Keratinocyte (primary cell): ENCODE measurements around the gene AZU1. TPM values are rescaled to one million over a fixed set of nuclear protein-coding genes. Genes with fewer than 3 reads are reported as not detected.
"Not testable (repeated sequence)": the region's sequence is repeated elsewhere in the genome, so short reads cannot be mapped to it uniquely, and the experiment has no call there.

Experiments
- DNase-seq: peaks from one replicate; pipeline ENCODE4 v3.0.0-alpha.2; 2011; ENCODE audit warnings: low read depth, missing footprints, low spot score
- FAIRE-seq: peaks from 2 replicates; lab custom pipeline; 2011; peaks lifted over from hg19 to GRCh38; lab: Jason Lieb, UNC
- H2AFZ ChIP-seq: 2 replicates; pipeline ENCODE4 v1.6.0; 2012; ENCODE audit warnings: low read length, control low read depth, inconsistent platforms; ENCODE audit not compliant: control insufficient read depth
- H3K27ac ChIP-seq: 2 replicates; pipeline ENCODE4 v1.5.1; 2011; ENCODE audit warnings: low read length; ENCODE audit not compliant: control insufficient read depth, insufficient read depth
- H3K27me3 ChIP-seq: 3 replicates; pipeline ENCODE4 v1.6.0; 2011; ENCODE audit warnings: low read length; ENCODE audit not compliant: control insufficient read depth, insufficient read depth; ENCODE audit errors: extremely low read depth
- H3K36me3 ChIP-seq, 2 experiments: 2 replicates in 1 of 2; 3 replicates in 1 of 2; pipeline ENCODE4 v1.5.1; 2011; ENCODE audit warnings: low read length in 2 of 2, mild to moderate bottlenecking in 1 of 2; ENCODE audit not compliant: control insufficient read depth in 2 of 2, insufficient read depth in 2 of 2; ENCODE audit errors: extremely low read depth in 1 of 2
- H3K4me1 ChIP-seq: 3 replicates; pipeline ENCODE4 v1.5.1; 2011; ENCODE audit warnings: low read length; ENCODE audit not compliant: control insufficient read depth, insufficient read depth; ENCODE audit errors: extremely low read depth
- H3K4me2 ChIP-seq: 3 replicates; pipeline ENCODE4 v1.6.0; 2011; ENCODE audit warnings: low read depth, low read length; ENCODE audit not compliant: control insufficient read depth, insufficient read depth; ENCODE audit errors: extremely low read depth
- H3K4me3 ChIP-seq, 3 experiments: fragments of 200-600 bp in 1 of 3; sonication (generic) in 1 of 3; 2 replicates in 2 of 3; 3 replicates in 1 of 3; pipeline ENCODE4 v1.5.1; 2011 to 2016; ENCODE audit warnings: low read length in 3 of 3, mild to moderate bottlenecking in 3 of 3, control low read depth in 2 of 3, inconsistent platforms in 1 of 3, low read depth in 1 of 3, mixed read lengths in 1 of 3, mixed run types in 1 of 3, moderate library complexity in 1 of 3; ENCODE audit not compliant: control insufficient read depth in 2 of 3, insufficient read depth in 2 of 3; ENCODE audit errors: extremely low read depth in 1 of 3
- H3K79me2 ChIP-seq: 2 replicates; pipeline ENCODE4 v1.6.0; 2012; ENCODE audit warnings: low read length; ENCODE audit not compliant: control insufficient read depth, insufficient read depth
- H3K9ac ChIP-seq: 3 replicates; pipeline ENCODE4 v1.6.0; 2011; ENCODE audit warnings: low read length; ENCODE audit not compliant: control insufficient read depth, insufficient read depth; ENCODE audit errors: extremely low read depth
- H3K9me1 ChIP-seq: 3 replicates; pipeline ENCODE4 v1.6.0; 2011; ENCODE audit warnings: low read length; ENCODE audit not compliant: control insufficient read depth, insufficient read depth; ENCODE audit errors: extremely low read depth
- H3K9me3 ChIP-seq: 2 replicates; pipeline ENCODE4 v1.5.1; 2012; ENCODE audit warnings: low read depth, low read length; ENCODE audit not compliant: control insufficient read depth
- H4K20me1 ChIP-seq: 3 replicates; pipeline ENCODE4 v1.6.0; 2011; ENCODE audit warnings: low read length; ENCODE audit not compliant: control insufficient read depth, insufficient read depth; ENCODE audit errors: extremely low read depth
- CTCF ChIP-seq, 3 experiments: IDR thresholded peaks in 1 of 3; conservative IDR thresholded peaks in 1 of 3; optimal IDR thresholded peaks in 1 of 3; 2 replicates in 2 of 3; 3 replicates in 1 of 3; pipeline versions ENCODE3 to v1.5.1; 2011; ENCODE audit warnings: low read length in 3 of 3, mild to moderate bottlenecking in 3 of 3, moderate library complexity in 2 of 3, control low read depth in 1 of 3, inconsistent platforms in 1 of 3; ENCODE audit not compliant: insufficient read depth in 2 of 3; ENCODE audit errors: extremely low read depth in 1 of 3
- EZH2 ChIP-seq: IDR thresholded peaks from one replicate; pipeline ENCODE4 v1.6.1; 2012; ENCODE audit warnings: inconsistent platforms, mild to moderate bottlenecking, low read length, moderate library complexity
- dilution Hi-C: fragments of 300-500 bp; cut with MboI; formaldehyde crosslinking; loops from one replicate; pipeline ENCODE4 v1.7.0; 2020; ENCODE audit warnings: low sequenced_read_pairs; ENCODE audit not compliant: extremely low pct_ligation_motif_present
- polyA plus RNA-seq, 5 experiments: library from polyadenylated mRNA; depleted of rRNA in 3 of 5; stranded (reverse) in 3 of 5; stranded (forward) in 1 of 5; unstranded in 1 of 5; fragments of >200 nt; gene quantifications; 1 replicate in 1 of 5; 2 replicates in 3 of 5; 3 replicates in 1 of 5; pipeline versions ENCODE4 v1.2.1 to v1.2.3, GENCODE V29; 2011 to 2012; ENCODE audit warnings: missing spikeins in 2 of 5, low read depth in 1 of 5, low replicate concordance in 1 of 5

AZU1 gene
- polyA plus RNA-seq, 1 donor (not counting 4 experiments of a cell fraction or from before 2014, with no cell fraction given): not detected

GRCh38 chr19:876780-877314, 49.2 kb downstream of the AZU1 start:
- H3K9me3 ChIP-seq: no peaks in the 10 kb centered on the region
- dilution Hi-C loops: no loop called here
- H3K9me1 ChIP-seq: no peaks in the 10 kb centered on the region
- peaks cover 10 to 26% of the 10 kb centered on the region in 2 experiments for H3K36me3 ChIP-seq
- no peaks in the 10 kb centered on the region for H3K79me2 ChIP-seq
- H2AFZ ChIP-seq: no peak overlapping the region
- no peak for TF ChIP-seq EZH2
- TF ChIP-seq CTCF (optimal IDR thresholded peaks at IDR 0.05 in 1 of 3, IDR thresholded peaks at IDR 0.05 in 1 of 3, conservative IDR thresholded peaks at IDR 0.05 in 1 of 3; ENCODE audit: extremely low read depth in 1 of 3, insufficient read depth in 2 of 3, low read length in 3 of 3): no peak
- H3K9ac ChIP-seq: no peak overlapping the region
- no peak overlapping the region for H3K27ac ChIP-seq
- H3K4me2 ChIP-seq: no peak overlapping the region
- H4K20me1 ChIP-seq: no peaks in the 10 kb centered on the region
- no peaks in the 10 kb centered on the region for H3K27me3 ChIP-seq
- DNase-seq (no peak), FAIRE-seq (no peak)
- no peak overlapping the region for H3K4me3 ChIP-seq
- peaks cover 14% of the 10 kb centered on the region for H3K4me1 ChIP-seq

DNA sequence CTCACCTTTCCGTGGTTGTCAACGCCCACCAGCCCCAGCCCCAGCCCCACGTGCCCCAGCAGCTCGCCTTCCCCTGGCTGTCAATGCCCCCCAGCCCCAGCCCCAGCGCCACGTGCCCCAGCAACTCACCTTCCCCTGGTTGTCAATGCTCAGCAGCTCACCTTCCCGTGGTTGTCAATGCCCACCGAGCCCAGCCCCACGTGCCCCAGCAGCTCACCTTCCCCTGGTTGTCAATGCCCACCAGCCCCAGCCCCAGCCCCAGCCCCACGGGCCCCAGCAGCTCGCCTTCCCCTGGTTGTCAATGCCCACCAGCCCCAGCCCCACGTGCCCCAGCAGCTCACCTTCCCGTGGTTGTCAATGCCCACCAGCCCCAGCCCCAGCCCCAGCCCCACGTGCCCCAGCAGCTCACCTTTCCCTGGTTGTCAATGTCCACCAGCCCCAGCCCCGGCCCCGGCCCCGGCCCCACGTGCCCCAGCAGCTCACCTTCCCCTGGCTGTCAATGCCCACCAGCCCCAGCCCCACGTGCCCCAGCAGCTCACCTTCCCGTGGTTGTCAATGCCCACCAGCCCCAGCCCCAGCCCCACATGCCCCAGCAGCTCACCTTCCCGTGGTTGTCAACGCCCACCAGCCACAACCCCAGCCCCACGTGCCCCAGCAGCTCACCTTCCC, 50.5 kb downstream of the AZU1 start:
- H3K27me3 ChIP-seq, dilution Hi-C loops, H4K20me1 ChIP-seq, H3K4me1 ChIP-seq, FAIRE-seq, H3K79me2 ChIP-seq, H3K27ac ChIP-seq, H3K9me3 ChIP-seq, DNase-seq, H3K9ac ChIP-seq, H3K4me2 ChIP-seq, H3K4me3 ChIP-seq, H2AFZ ChIP-seq, H3K9me1 ChIP-seq: not testable (repeated sequence)
- peaks cover 13 to 26% of the 10 kb centered on the region in 2 experiments for H3K36me3 ChIP-seq

DNA sequence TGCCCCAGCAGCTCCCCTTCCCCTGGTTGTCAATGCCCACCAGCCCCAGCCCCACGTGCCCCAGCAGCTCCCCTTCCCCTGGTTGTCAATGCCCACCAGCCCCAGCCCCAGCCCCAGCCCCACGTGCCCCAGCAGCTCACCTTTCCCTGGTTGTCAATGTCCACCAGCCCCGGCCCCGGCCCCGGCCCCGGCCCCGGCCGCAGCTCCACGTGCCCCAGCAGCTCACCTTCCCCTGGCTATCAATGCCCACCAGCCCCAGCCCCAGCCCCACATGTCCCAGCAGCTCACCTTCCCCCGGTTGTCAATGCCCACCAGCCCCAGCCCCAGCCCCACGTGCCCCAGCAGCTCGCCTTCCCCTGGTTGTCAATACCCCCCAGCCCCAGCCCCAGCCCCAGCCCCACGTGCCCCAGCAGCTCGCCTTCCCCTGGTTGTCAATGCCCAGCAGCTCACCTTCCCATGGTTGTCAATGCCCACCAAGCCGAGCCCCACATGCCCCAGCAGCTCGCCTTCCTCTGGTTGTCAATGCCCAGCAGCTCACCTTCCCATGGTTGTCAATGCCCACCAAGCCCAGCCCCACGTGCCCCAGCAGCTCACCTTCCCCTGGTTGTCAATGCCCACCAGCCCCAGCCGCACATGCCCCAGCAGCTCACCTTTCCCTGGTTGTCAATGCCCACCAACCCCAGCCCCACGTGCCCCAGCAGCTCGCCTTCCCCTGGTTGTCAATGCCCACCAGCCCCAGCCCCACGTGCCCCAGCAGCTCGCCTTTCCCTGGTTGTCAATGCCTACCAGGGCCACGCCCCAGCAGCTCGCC, 51.3 kb downstream of the AZU1 start:
- H3K4me1 ChIP-seq, H3K9me1 ChIP-seq, H3K27me3 ChIP-seq, H3K79me2 ChIP-seq, H2AFZ ChIP-seq, DNase-seq, H3K4me2 ChIP-seq, H3K9me3 ChIP-seq, FAIRE-seq, dilution Hi-C loops, H3K9ac ChIP-seq, H3K4me3 ChIP-seq, H3K27ac ChIP-seq, H4K20me1 ChIP-seq: not testable (repeated sequence)
- peaks cover 13 to 26% of the 10 kb centered on the region in 2 experiments for H3K36me3 ChIP-seq
